ENCODE results near the gene TFB1M. TPM values are rescaled to one million over a fixed set of nuclear protein-coding genes. Genes with fewer than 3 reads are reported as not detected.
"Not testable (repeated sequence)": the region's sequence is repeated elsewhere in the genome, so short reads cannot be mapped to it uniquely, and the experiment has no call there.

Gene TFB1M
- total RNA-seq, 2 experiments from 2014 or later, result 7.2 to 9.2 TPM

GRCh38 chr6:155270561-155271091 is 43.7 kb downstream of the TFB1M start:
- Histone ChIP-seq H3K4me1 (ENCODE audit: insufficient read depth, low read length) (no peaks in the 10 kb centered on the region), H3K27me3 (ENCODE audit: control insufficient read depth in 1 of 2, insufficient read depth in 2 of 2, low read length in 2 of 2) (no peaks in the 10 kb centered on the region), H3K9me3 (ENCODE audit: control insufficient read depth in 1 of 2, insufficient read depth in 1 of 2, low read length in 2 of 2) (no peaks in the 10 kb centered on the region), H3K36me3 (ENCODE audit: insufficient read depth, low read length) (peaks cover 18% of the 10 kb centered on the region), H3K27ac (ENCODE audit: low read depth in 1 of 2, low read length in 2 of 2) (no peak overlapping the region), H3K4me3 (ENCODE audit: low read length) (no peak overlapping the region)
- ATAC-seq (ENCODE audit: poor library complexity), result no peak
- Mint-ChIP-seq H3K4me3 (no peak overlapping the region), H3K4me1 (ENCODE audit: low read depth) (peaks cover 24% of the 10 kb centered on the region), H3K36me3 (ENCODE audit: low read depth) (peaks cover 56% of the 10 kb centered on the region), H3K9me3 (no peaks in the 10 kb centered on the region), H3K27me3 (no peaks in the 10 kb centered on the region), H3K27ac (no peak overlapping the region)
- no peak for DNase-seq
- intact Hi-C loops (cut with DNase I, micrococcal nuclease), result no loop called here
- ChIA-PET POLR2A (interaction anchor here (0.7 kb wide), 1 partner anchor 9 kb away, joined by 3 read pairs; no protein-coding TSS in a partner anchor), CTCF (interaction anchor here (1.1 to 1.4 kb wide), 4 partner anchors 18 to 342 kb away, joined by 3 to 4 read pairs (median 3); no protein-coding TSS in a partner anchor)
- no peak for TF ChIP-seq CTCF (IDR thresholded peaks at IDR 0.05)

GRCh38 chr6:155269765-155270164 is 44.5 kb downstream of the TFB1M start:
- Histone ChIP-seq H3K27me3 (ENCODE audit: control insufficient read depth in 1 of 2, insufficient read depth in 2 of 2, low read length in 2 of 2) (no peaks in the 10 kb centered on the region), H3K27ac (ENCODE audit: low read depth in 1 of 2, low read length in 2 of 2) (no peak overlapping the region), H3K9me3 (ENCODE audit: control insufficient read depth in 1 of 2, insufficient read depth in 1 of 2, low read length in 2 of 2) (no peaks in the 10 kb centered on the region), H3K4me1 (ENCODE audit: insufficient read depth, low read length) (no peaks in the 10 kb centered on the region), H3K4me3 (ENCODE audit: low read length) (no peak overlapping the region), H3K36me3 (ENCODE audit: insufficient read depth, low read length) (peaks cover 19% of the 10 kb centered on the region)
- Mint-ChIP-seq H3K9me3 (no peaks in the 10 kb centered on the region), H3K4me1 (ENCODE audit: low read depth) (peaks cover 20% of the 10 kb centered on the region), H3K27me3 (no peaks in the 10 kb centered on the region), H3K4me3 (no peak overlapping the region), H3K36me3 (ENCODE audit: low read depth) (peaks cover 59% of the 10 kb centered on the region), H3K27ac (no peak overlapping the region)
- ATAC-seq (ENCODE audit: poor library complexity) (no peak), DNase-seq (no peak)
- no peak for TF ChIP-seq CTCF (IDR thresholded peaks at IDR 0.05)
- POLR2A ChIA-PET, result interaction anchor here (0.7 kb wide), 1 partner anchor 10 kb away, joined by 3 read pairs; no protein-coding TSS in a partner anchor
- CTCF ChIA-PET, result interaction anchor here (1.1 to 1.4 kb wide), 2 partner anchors 19 to 341 kb away, joined by 3 to 4 read pairs; no protein-coding TSS in a partner anchor
- intact Hi-C loops (cut with DNase I, micrococcal nuclease), result no loop called here

GRCh38 chr6:155268088-155268867 is 46.0 kb downstream of the TFB1M start:
- H3K4me3 ChIP-seq (ENCODE audit: low read length); intact Hi-C loops (cut with DNase I, micrococcal nuclease); H3K27ac Mint-ChIP-seq; H3K4me1 ChIP-seq (ENCODE audit: insufficient read depth, low read length); H3K9me3 ChIP-seq (ENCODE audit: control insufficient read depth in 1 of 2, insufficient read depth in 1 of 2, low read length in 2 of 2); H3K27ac ChIP-seq (ENCODE audit: low read depth in 1 of 2, low read length in 2 of 2); H3K9me3 Mint-ChIP-seq; H3K4me3 Mint-ChIP-seq; H3K27me3 ChIP-seq (ENCODE audit: control insufficient read depth in 1 of 2, insufficient read depth in 2 of 2, low read length in 2 of 2); H3K27me3 Mint-ChIP-seq; POLR2A ChIA-PET: not testable (repeated sequence)
- peak; percentile 30 for TF ChIP-seq CTCF (IDR thresholded peaks at IDR 0.05)
- DNase-seq (peak in 3 of 14 experiments; percentile 47 to 59 (median 52)), ATAC-seq (ENCODE audit: poor library complexity) (peak; percentile 56)
- CTCF ChIA-PET, result interaction anchor here (0.6 to 1.1 kb wide), 2 partner anchors 32 to 51 kb away, joined by 3 read pairs; no protein-coding TSS in a partner anchor
- peaks cover 16% of the 10 kb centered on the region for H3K4me1 Mint-ChIP-seq (ENCODE audit: low read depth)
- peaks cover 63% of the 10 kb centered on the region for H3K36me3 Mint-ChIP-seq (ENCODE audit: low read depth)
- peaks cover 22% of the 10 kb centered on the region for H3K36me3 ChIP-seq (ENCODE audit: insufficient read depth, low read length)

Data from CD4-positive, alpha-beta T cell (primary cell).